Liver (tissue), 9 donors: ENCODE measurements around the gene KANK4. TPM values are rescaled to one million over a fixed set of nuclear protein-coding genes. Genes with fewer than 3 reads are reported as not detected.

Experiments used
- DNase-seq: peaks from one replicate; pipeline ENCODE4 v3.0.0-alpha.2; 2017; ENCODE audit warnings: low spot score
- H3K27ac ChIP-seq, 2 donors: one replicate each; pipeline ENCODE4 v1.7.0; 2013; ENCODE audit warnings: inconsistent platforms in 2 of 2, low read length in 2 of 2, control low read depth in 1 of 2, low read depth in 1 of 2, mild to moderate bottlenecking in 1 of 2
- H3K27me3 ChIP-seq, 4 donors: one replicate each; pipeline versions ENCODE4 v1.6.1 to v1.7.0; 2013; ENCODE audit warnings: low read length in 3 of 4, inconsistent platforms in 1 of 4, mild to moderate bottlenecking in 1 of 4, moderate library complexity in 1 of 4; ENCODE audit not compliant: control insufficient read depth in 4 of 4, insufficient read depth in 4 of 4
- H3K36me3 ChIP-seq, 4 donors: one replicate each; pipeline versions ENCODE4 v1.6.1 to v1.7.0; 2013; ENCODE audit warnings: low read length in 3 of 4, mild to moderate bottlenecking in 3 of 4, low read depth in 1 of 4, moderate library complexity in 1 of 4; ENCODE audit not compliant: control insufficient read depth in 4 of 4, insufficient read depth in 3 of 4
- H3K4me1 ChIP-seq, 4 donors: one replicate each; pipeline versions ENCODE4 v1.6.1 to v1.7.0; 2013; ENCODE audit warnings: low read length in 3 of 4, mild to moderate bottlenecking in 3 of 4, moderate library complexity in 1 of 4; ENCODE audit not compliant: control insufficient read depth in 4 of 4, insufficient read depth in 4 of 4
- H3K4me3 ChIP-seq, 3 donors: one replicate each; pipeline versions ENCODE4 v1.6.1 to v1.7.0; 2013; ENCODE audit warnings: low read length in 3 of 3, control low read depth in 1 of 3, low read depth in 1 of 3, mild to moderate bottlenecking in 1 of 3
- H3K9ac ChIP-seq, 2 donors: one replicate each; pipeline ENCODE4 v1.7.0; 2013; ENCODE audit warnings: low read length in 2 of 2, mild to moderate bottlenecking in 2 of 2, moderate library complexity in 2 of 2, control low read depth in 1 of 2, low read depth in 1 of 2
- H3K9me3 ChIP-seq, 4 donors: one replicate each; pipeline versions ENCODE4 v1.6.1 to v1.7.0; 2013; ENCODE audit warnings: low read length in 3 of 4; ENCODE audit not compliant: control insufficient read depth in 4 of 4
- EGR1 ChIP-seq, 2 donors: IDR thresholded peaks; 2 replicates each; pipeline ENCODE4 v1.6.1; 2016 to 2018; ENCODE audit warnings: antibody characterized with exemption in 2 of 2, low read depth in 2 of 2
- FOXA1 ChIP-seq: IDR thresholded peaks from 2 replicates; pipeline ENCODE4 v1.6.1; 2016; ENCODE audit warnings: antibody characterized with exemption
- FOXA2 ChIP-seq: IDR thresholded peaks from 2 replicates; pipeline ENCODE4 v1.6.1; 2016; ENCODE audit warnings: antibody characterized with exemption
- GABPA ChIP-seq, 2 donors: IDR thresholded peaks in 1 of 2; conservative IDR thresholded peaks in 1 of 2; 2 replicates each; pipeline ENCODE4 v1.6.1; 2016; ENCODE audit warnings: antibody characterized with exemption in 2 of 2, mild to moderate bottlenecking in 1 of 2, moderate library complexity in 1 of 2
- HNF4A ChIP-seq, 2 donors: conservative IDR thresholded peaks; 2 replicates each; pipeline ENCODE4 v1.6.1; 2016; ENCODE audit warnings: antibody characterized with exemption in 2 of 2, mild to moderate bottlenecking in 2 of 2
- HNF4G ChIP-seq: IDR thresholded peaks from 2 replicates; pipeline ENCODE4 v1.6.1; 2016; ENCODE audit warnings: antibody characterized with exemption
- JUND ChIP-seq, 2 donors: IDR thresholded peaks; 2 replicates each; pipeline ENCODE4 v1.6.1; 2016; ENCODE audit warnings: antibody characterized with exemption in 2 of 2
- NR2F2 ChIP-seq: IDR thresholded peaks from 2 replicates; pipeline ENCODE4 v1.6.1; 2016; ENCODE audit warnings: antibody characterized with exemption
- RAD21 ChIP-seq, 2 donors: IDR thresholded peaks; 2 replicates each; pipeline ENCODE4 v1.6.1; 2016; ENCODE audit warnings: antibody characterized with exemption in 2 of 2, mild to moderate bottlenecking in 2 of 2
- SP1 ChIP-seq: IDR thresholded peaks from 2 replicates; pipeline ENCODE4 v1.6.1; 2018; ENCODE audit warnings: antibody characterized with exemption, mild to moderate bottlenecking
- TAF1 ChIP-seq: conservative IDR thresholded peaks from 2 replicates; pipeline ENCODE4 v1.6.1; 2016; ENCODE audit warnings: antibody characterized with exemption, mild to moderate bottlenecking
- YY1 ChIP-seq: IDR thresholded peaks from 2 replicates; pipeline ENCODE4 v1.6.1; 2016; ENCODE audit warnings: antibody characterized with exemption, mild to moderate bottlenecking
- WGBS: extraction: QIAGEN DNeasy Blood & Tissue Kit; methylation state at CpG from one replicate; pipeline ENCODE4 v1.1.7; 2013; 5-methylcytosine and 5-hydroxymethylcytosine counted together
- polyA plus RNA-seq, 2 donors: library from polyadenylated mRNA; stranded (reverse) in 1 of 2; unstranded in 1 of 2; fragments of 200-250 nt in 1 of 2; fragments of >200 nt in 1 of 2; fragmentation: Nextera tagmentation in 1 of 2; extraction: Ambion mirVana in 1 of 2; gene quantifications; one replicate each; pipeline versions ENCODE4 v1.2.1 to v1.2.3, GENCODE V29; 2013 to 2015
- total RNA-seq, 2 donors: library from RNA; depleted of rRNA; stranded (reverse); fragments of >200 nt; gene quantifications; one replicate each; pipeline ENCODE4 v1.2.3, GENCODE V29; 2014
- TF ChIP-seq, protein P1 (sequence below): IDR thresholded peaks from 2 replicates; pipeline ENCODE4 v1.6.1; 2016; ENCODE audit warnings: antibody characterized with exemption
- TF ChIP-seq, protein P2 (sequence below): IDR thresholded peaks from 2 replicates; pipeline ENCODE4 v1.6.1; 2016; ENCODE audit warnings: antibody characterized with exemption, mild to moderate bottlenecking
- TF ChIP-seq, protein P3 (sequence below): IDR thresholded peaks from 2 replicates; pipeline ENCODE4 v1.6.1; 2016; ENCODE audit warnings: antibody characterized with exemption
- donor health status: healthy.
- donor health status: healthy.
- donor health status: healthy.
- donor health status: healthy.
- donor health status: healthy.

Gene KANK4
- total and polyA plus RNA-seq, 4 donors: 0.58 to 4.6 (median 1.1) TPM

DNA sequence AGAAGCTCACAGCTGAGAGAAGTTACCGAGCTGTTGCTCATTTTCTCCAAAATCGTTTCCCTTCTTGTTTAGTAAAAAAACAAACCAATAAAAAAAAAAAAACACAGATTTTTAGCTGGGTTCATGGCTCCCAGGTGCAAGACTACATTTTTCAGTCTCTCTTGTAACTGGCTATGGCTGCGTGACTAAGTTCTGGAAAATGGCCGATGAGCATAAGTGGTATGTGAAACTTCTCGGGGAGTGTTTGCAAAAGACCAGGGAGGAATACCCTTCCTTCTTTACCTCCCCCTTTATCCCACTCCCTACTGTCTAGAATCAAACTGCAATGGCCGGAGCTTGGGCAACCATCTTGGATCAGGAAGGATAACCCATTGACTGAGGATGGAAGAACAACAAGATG is 38.7 kb upstream of the KANK4 start:
- no peak for DNase-seq
- WGBS: 90% methylated on average over 6 of the region's 6 CpGs
- Histone ChIP-seq H3K4me1 (no peaks in the 10 kb centered on the region), H3K27ac (no peak overlapping the region), H3K9me3 (no peaks in the 10 kb centered on the region), H3K9ac (no peak overlapping the region), H3K4me3 (no peak overlapping the region), H3K36me3 (no peaks in the 10 kb centered on the region), H3K27me3 (no peaks in the 10 kb centered on the region)
- no peak for TF ChIP-seq NR2F2
- TF ChIP-seq, protein P1, sequence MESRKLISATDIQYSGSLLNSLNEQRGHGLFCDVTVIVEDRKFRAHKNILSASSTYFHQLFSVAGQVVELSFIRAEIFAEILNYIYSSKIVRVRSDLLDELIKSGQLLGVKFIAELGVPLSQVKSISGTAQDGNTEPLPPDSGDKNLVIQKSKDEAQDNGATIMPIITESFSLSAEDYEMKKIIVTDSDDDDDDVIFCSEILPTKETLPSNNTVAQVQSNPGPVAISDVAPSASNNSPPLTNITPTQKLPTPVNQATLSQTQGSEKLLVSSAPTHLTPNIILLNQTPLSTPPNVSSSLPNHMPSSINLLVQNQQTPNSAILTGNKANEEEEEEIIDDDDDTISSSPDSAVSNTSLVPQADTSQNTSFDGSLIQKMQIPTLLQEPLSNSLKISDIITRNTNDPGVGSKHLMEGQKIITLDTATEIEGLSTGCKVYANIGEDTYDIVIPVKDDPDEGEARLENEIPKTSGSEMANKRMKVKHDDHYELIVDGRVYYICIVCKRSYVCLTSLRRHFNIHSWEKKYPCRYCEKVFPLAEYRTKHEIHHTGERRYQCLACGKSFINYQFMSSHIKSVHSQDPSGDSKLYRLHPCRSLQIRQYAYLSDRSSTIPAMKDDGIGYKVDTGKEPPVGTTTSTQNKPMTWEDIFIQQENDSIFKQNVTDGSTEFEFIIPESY: no peak
- no peak for TF ChIP-seq SP1
- TF ChIP-seq HNF4A (conservative IDR thresholded peaks at IDR 0.05): no peak
- no peak for TF ChIP-seq RAD21 (IDR thresholded peaks at IDR 0.05)
- TF ChIP-seq, protein P2, sequence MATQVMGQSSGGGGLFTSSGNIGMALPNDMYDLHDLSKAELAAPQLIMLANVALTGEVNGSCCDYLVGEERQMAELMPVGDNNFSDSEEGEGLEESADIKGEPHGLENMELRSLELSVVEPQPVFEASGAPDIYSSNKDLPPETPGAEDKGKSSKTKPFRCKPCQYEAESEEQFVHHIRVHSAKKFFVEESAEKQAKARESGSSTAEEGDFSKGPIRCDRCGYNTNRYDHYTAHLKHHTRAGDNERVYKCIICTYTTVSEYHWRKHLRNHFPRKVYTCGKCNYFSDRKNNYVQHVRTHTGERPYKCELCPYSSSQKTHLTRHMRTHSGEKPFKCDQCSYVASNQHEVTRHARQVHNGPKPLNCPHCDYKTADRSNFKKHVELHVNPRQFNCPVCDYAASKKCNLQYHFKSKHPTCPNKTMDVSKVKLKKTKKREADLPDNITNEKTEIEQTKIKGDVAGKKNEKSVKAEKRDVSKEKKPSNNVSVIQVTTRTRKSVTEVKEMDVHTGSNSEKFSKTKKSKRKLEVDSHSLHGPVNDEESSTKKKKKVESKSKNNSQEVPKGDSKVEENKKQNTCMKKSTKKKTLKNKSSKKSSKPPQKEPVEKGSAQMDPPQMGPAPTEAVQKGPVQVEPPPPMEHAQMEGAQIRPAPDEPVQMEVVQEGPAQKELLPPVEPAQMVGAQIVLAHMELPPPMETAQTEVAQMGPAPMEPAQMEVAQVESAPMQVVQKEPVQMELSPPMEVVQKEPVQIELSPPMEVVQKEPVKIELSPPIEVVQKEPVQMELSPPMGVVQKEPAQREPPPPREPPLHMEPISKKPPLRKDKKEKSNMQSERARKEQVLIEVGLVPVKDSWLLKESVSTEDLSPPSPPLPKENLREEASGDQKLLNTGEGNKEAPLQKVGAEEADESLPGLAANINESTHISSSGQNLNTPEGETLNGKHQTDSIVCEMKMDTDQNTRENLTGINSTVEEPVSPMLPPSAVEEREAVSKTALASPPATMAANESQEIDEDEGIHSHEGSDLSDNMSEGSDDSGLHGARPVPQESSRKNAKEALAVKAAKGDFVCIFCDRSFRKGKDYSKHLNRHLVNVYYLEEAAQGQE: no peak
- TF ChIP-seq JUND (IDR thresholded peaks at IDR 0.05): no peak
- no peak for TF ChIP-seq FOXA1
- TF ChIP-seq HNF4G: no peak
- no peak for TF ChIP-seq FOXA2
- TF ChIP-seq, protein P3, sequence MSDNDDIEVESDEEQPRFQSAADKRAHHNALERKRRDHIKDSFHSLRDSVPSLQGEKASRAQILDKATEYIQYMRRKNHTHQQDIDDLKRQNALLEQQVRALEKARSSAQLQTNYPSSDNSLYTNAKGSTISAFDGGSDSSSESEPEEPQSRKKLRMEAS: no peak
- TF ChIP-seq TAF1: no peak
- TF ChIP-seq YY1: no peak
- no peak for TF ChIP-seq EGR1 (IDR thresholded peaks at IDR 0.05; ENCODE audit: low read depth in 2 of 2)

DNA sequence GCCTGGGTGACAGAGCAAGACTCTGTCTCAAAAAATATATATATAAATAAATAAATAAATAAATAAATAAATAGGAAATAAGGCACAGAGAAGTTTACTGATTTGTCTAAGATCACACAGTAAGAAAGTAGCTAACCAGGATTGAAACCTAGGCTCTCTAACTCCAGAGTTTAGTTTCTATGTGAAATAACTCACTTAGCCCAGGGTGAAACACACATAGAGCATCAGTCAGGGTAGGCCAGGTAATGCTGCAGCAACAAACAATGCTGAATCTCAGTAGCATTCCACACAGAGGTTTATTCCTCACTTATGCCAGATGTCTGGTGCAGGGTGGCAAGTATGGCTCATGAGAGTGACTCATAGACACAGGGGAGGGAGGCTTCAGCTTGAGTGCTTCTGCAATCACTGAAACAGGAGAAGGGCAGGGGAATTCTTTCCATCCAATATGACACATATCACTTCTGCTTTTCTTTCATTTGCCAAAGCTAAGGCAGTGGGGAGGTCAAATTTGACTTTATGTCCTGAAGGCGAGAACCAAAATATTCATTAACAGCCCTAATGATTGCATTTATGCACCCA is 37.1 kb upstream of the KANK4 start:
- Histone ChIP-seq H3K4me3 (no peak overlapping the region), H3K36me3 (no peaks in the 10 kb centered on the region), H3K9me3 (no peaks in the 10 kb centered on the region), H3K27ac (no peak overlapping the region), H3K27me3 (no peaks in the 10 kb centered on the region), H3K4me1 (no peaks in the 10 kb centered on the region), H3K9ac (no peak overlapping the region)
- 93% methylated on average over 1 of the region's 1 CpG for WGBS
- TF ChIP-seq GABPA (IDR thresholded peaks at IDR 0.05 in 1 of 2, conservative IDR thresholded peaks at IDR 0.05 in 1 of 2): no peak
- TF ChIP-seq YY1: no peak
- TF ChIP-seq EGR1 (IDR thresholded peaks at IDR 0.05; ENCODE audit: low read depth in 2 of 2): no peak
- no peak for TF ChIP-seq FOXA1
- no peak for TF ChIP-seq RAD21 (IDR thresholded peaks at IDR 0.05)
- no peak for TF ChIP-seq NR2F2
- TF ChIP-seq FOXA2: no peak
- DNase-seq: no peak
